ENCODE data around the gene CCDC9.
"Not testable (repeated sequence)": the region's sequence is repeated elsewhere in the genome, so short reads cannot be mapped to it uniquely, and the experiment has no call there.

- not testable (repeated sequence) for TF ChIP-seq YY1 (IDR thresholded peaks at IDR 0.05; ENCODE audit: insufficient read depth, insufficient read length); ZNF274 (IDR thresholded peaks at IDR 0.05; ENCODE audit: low read depth, low read length)
Measured at GRCh38 chr19:47253016-47253415, 3.3 kb upstream of the CCDC9 start.
